SJCRH30 (cell line): ENCODE results near the gene KHNYN. TPM values are rescaled to one million over a fixed set of nuclear protein-coding genes. Genes with fewer than 3 reads are reported as not detected.
"Not testable (repeated sequence)": the region's sequence is repeated elsewhere in the genome, so short reads cannot be mapped to it uniquely, and the experiment has no call there.

Source experiments
- DNase-seq, 2 experiments: peaks; one replicate each; pipeline ENCODE4 v3.0.0-alpha.2; 2015 to 2020
- H3K27ac ChIP-seq: fragments of 250-450 bp; sonication (Bioruptor Pico); 2 replicates; pipeline ENCODE4 v1.5.1; 2020; ENCODE audit warnings: mild to moderate bottlenecking, moderate library complexity
- H3K27me3 ChIP-seq: fragments of 250-450 bp; sonication (Bioruptor Pico); 2 replicates; pipeline ENCODE4 v1.5.1; 2020; ENCODE audit warnings: mild to moderate bottlenecking, moderate library complexity
- H3K36me3 ChIP-seq: fragments of 250-450 bp; sonication (Bioruptor Pico); 2 replicates; pipeline ENCODE4 v1.5.1; 2020; ENCODE audit warnings: mild to moderate bottlenecking, moderate library complexity
- H3K4me1 ChIP-seq: fragments of 250-450 bp; sonication (Bioruptor Pico); 2 replicates; pipeline ENCODE4 v1.5.1; 2020; ENCODE audit warnings: mild to moderate bottlenecking, moderate library complexity
- H3K4me3 ChIP-seq: fragments of 250-450 bp; sonication (Bioruptor Pico); 2 replicates; pipeline ENCODE4 v1.5.1; 2020; ENCODE audit warnings: mild to moderate bottlenecking, moderate library complexity
- H3K9me3 ChIP-seq: fragments of 250-450 bp; sonication (Bioruptor Pico); replicated peaks from 2 replicates; pipeline ENCODE4 v1.5.1; 2020; ENCODE audit warnings: mild to moderate bottlenecking, moderate library complexity
- total RNA-seq: library from RNA; depleted of rRNA; stranded (reverse); fragments of >200 nt; shearing (Covaris generic); gene quantifications from 2 replicates; pipeline ENCODE4 v1.2.3, GENCODE V29; 2014

The KHNYN gene
- total RNA-seq, 1 experiment from 2014 or later = 5.9 TPM

GRCh38 chr14:24437020-24437735 lies 7.4 kb downstream of the KHNYN start:
- Histone ChIP-seq H3K4me1 (peaks cover 12% of the 10 kb centered on the region), H3K27ac (peak overlapping the region; percentile 33; the same call in 1 of the 2 replicates), H3K36me3 (peaks cover 12% of the 10 kb centered on the region; the same call in 1 of the 2 replicates), H3K4me3 (peak overlapping the region; percentile 20), H3K27me3 (no peaks in the 10 kb centered on the region), H3K9me3 (no peaks in the 10 kb centered on the region)
- DNase-seq = peak; percentile 45 to 58

DNA sequence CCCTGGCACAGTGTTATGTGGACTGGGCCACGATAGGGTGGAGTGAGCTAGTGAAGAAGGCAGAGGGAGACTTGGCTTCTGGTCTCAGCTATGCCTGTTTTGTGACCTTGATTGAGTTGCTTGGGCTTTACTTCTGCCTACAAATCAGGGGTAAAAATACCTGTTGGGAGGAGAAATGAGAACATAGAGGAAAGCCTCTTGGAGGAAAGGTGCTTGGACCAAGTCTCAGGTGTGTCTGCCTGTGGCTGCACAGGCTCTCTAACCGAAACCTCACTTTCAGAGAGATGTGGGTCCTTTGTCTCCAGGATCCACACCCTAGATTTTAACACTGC lies 7.9 kb downstream of the KHNYN start:
- no peak for DNase-seq
- Histone ChIP-seq H3K27ac (peak overlapping the region; percentile 33; the same call in 1 of the 2 replicates), H3K36me3 (peaks cover 12% of the 10 kb centered on the region; the same call in 1 of the 2 replicates), H3K9me3 (no peaks in the 10 kb centered on the region), H3K4me1 (peaks cover 12% of the 10 kb centered on the region), H3K4me3 (no peak overlapping the region; the same call in 1 of the 2 replicates), H3K27me3 (no peaks in the 10 kb centered on the region)

DNA sequence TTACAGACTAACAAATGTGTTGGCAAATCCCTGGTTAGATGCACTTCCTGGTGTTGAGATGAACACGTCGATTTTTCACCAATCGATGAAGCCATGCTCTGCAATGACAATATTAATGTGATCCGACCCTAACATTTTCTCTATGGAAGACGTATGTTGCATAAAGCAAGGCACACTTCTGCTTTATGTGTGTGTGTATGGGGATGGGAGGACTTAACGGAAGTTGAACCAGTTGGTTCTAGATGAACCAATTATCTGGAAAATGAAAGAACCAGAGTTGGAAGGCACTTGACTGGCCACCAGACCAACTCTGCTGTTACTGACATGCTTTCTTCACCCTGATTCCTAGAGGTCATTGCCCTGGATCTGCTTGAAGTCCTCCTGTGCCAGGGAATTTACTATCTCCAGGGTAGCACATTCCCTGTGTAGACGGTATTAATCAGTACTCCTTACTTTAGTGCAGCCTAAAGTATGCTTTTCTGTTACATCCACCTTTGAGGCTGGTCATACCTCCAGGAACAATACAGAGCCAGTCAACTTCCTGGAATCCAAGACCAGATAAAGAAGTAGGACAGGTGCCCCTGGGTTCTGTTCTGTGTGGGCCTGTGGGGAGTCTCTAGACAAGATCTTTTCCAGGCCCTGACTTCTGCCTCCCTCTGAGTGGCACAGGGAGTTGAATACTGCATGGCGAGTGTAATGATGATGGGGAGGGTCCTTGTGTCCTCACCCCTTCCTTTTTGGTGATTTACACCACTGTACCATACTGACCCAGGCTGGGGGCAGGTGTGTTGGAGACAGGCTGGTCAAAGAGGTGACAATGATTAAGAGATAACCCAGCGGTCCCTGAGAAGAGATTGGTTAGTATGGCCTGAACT lies 8.7 kb downstream of the KHNYN start:
- H3K4me3 ChIP-seq = no peak overlapping the region
- H3K27me3 ChIP-seq = no peaks in the 10 kb centered on the region
- H3K27ac ChIP-seq = no peak overlapping the region
- DNase-seq = no peak
- peaks cover 12% of the 10 kb centered on the region; the same call in 1 of the 2 replicates for H3K36me3 ChIP-seq
- H3K4me1 ChIP-seq = peaks cover 13% of the 10 kb centered on the region
- no peaks in the 10 kb centered on the region for H3K9me3 ChIP-seq

DNA sequence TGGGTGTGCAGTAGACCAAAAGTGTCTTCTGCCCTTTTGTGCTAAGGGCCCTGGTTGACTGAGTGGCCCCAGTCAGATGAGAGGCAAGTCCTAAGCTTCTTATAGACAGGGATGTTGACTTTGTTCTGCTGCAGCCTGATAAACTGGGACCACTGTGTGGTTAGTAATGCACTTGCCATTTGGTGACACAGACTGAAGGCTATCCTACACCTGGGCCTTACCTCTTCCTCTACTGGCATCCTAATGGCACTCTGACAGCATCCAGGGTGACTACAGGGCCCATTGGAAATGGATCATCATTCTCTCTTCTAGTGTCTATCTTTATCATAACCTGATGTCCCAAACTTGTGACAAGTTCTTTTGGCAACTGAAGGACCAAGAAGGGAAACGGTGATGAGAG lies 9.5 kb downstream of the KHNYN start:
- Histone ChIP-seq H3K27me3 (no peaks in the 10 kb centered on the region), H3K4me1 (peaks cover 14% of the 10 kb centered on the region), H3K4me3 (no peak overlapping the region), H3K9me3 (no peaks in the 10 kb centered on the region), H3K36me3 (peaks cover 12% of the 10 kb centered on the region; the same call in 1 of the 2 replicates), H3K27ac (no peak overlapping the region)
- no peak for DNase-seq

DNA sequence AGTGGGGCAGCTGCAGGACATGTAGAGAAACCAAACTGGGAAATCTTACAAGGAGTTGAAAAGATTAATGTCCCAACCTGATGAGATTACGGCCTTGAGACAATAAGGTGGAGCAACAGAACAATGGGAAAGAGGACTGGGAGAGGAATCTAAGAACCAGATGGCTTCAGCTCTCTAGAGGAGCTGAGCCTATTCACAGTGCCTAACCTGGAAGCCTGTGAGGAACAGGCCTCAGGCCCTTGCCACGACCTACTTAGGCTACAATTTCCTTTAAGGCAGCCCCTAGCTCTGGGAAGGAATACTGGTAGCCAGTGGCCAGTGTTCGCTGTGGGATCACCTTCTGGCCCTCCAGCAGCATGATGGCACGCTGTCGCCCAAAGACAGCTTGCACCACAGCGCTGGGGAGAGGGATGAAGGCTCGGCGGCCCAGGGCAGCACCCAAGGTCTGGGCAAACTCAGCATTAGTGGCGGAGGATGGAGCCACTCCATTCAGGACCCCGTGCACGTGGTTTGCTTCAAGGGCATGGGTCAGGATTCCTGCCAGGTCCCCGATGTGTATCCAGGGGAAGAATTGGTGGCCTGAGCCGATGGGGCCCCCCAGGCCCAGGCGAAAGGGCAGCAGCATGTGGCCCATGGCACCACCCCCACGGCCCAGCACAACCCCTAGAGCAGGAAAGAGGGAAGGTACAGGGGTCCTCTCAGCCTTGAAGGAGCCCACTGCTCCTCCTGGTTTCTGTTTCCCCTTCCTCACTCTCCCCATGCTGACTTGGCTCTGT lies 10.3 kb downstream of the KHNYN start:
- H3K4me1 ChIP-seq = peaks cover 14% of the 10 kb centered on the region
- no peak overlapping the region for H3K27ac ChIP-seq
- DNase-seq = no peak
- no peak overlapping the region for H3K4me3 ChIP-seq
- H3K27me3 ChIP-seq = no peaks in the 10 kb centered on the region
- H3K9me3 ChIP-seq = no peaks in the 10 kb centered on the region
- peaks cover 12% of the 10 kb centered on the region; the same call in 1 of the 2 replicates for H3K36me3 ChIP-seq

- H3K27me3 ChIP-seq = no peaks in the 10 kb centered on the region
- H3K36me3 ChIP-seq = peaks cover 12% of the 10 kb centered on the region; the same call in 1 of the 2 replicates
- H3K27ac ChIP-seq = no peak overlapping the region
- H3K4me3 ChIP-seq = no peak overlapping the region
- no peaks in the 10 kb centered on the region for H3K9me3 ChIP-seq
- H3K4me1 ChIP-seq = peaks cover 14% of the 10 kb centered on the region
- no peak for DNase-seq
These were observed 11.0 kb downstream of the KHNYN start for GRCh38 chr14:24440606-24441399.

- H3K36me3 ChIP-seq = peaks cover 12% of the 10 kb centered on the region; the same call in 1 of the 2 replicates
- no peaks in the 10 kb centered on the region for H3K27me3 ChIP-seq
- H3K4me1 ChIP-seq = peaks cover 10% of the 10 kb centered on the region
- no peaks in the 10 kb centered on the region for H3K9me3 ChIP-seq
- DNase-seq = no peak
- H3K4me3 ChIP-seq = peak overlapping the region; percentile 75
- no peak overlapping the region for H3K27ac ChIP-seq
These were observed 11.7 kb downstream of the KHNYN start for GRCh38 chr14:24441485-24441884.

DNA sequence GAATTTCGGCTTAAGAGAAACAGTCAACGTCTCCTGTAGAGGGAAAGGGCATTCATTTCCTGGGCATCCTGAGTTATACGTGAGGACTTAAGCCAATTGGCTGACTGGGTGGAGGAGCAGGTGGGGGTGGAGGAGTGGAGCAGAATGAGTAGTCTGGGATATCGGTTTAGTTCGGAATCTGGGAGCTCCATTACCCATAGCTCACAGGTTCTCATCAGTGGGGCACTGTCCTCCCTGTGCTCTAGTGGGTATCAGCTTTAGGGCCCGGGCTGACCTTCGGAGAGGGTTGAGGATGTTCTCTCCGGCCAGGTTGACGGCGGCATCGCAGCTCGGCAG lies 12.1 kb downstream of the KHNYN start:
- DNase-seq = no peak
- Histone ChIP-seq H3K9me3 (no peaks in the 10 kb centered on the region), H3K27ac (peak overlapping the region; percentile 95), H3K4me1 (peaks cover 8% of the 10 kb centered on the region), H3K36me3 (peaks cover 12% of the 10 kb centered on the region; the same call in 1 of the 2 replicates), H3K4me3 (peak overlapping the region; percentile 75), H3K27me3 (no peaks in the 10 kb centered on the region)

DNA sequence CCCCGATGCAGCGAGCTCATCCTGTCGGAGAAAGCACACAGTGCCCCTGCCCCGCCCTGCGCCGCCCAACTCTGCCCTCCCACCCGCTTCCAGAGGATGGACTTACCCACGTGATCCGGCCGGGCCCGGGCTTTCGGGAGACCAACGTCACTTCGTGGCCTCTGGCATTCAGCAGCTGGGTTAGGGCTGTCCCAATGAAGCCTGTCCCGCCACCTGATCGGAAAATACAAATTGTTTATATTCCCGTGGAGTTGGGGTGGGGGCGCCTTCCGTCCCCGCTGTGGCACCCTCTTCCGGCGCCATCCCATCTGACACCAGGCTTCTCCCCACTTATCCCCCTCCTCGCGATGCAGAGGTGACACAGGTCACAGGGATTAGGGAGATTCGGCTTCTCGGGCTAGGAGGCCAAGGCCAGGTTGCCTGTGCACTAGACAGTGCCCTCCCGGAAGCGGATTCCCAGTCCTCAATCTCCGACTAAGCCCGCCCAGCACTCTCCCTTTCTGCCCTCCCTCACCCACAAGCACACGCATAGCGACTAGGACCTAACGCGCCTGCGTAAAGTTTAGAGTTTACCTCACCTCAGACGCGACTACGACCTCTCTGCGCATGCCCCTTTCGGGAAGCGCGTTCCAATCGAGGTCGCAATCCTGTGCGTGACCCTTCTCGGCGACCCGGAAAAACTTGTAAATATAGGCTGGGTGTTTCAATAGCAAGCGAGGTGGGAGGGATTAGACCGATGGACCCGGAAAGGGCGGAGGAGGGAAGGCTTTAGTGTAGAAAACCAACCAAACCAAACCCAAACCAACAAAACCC lies 12.7 kb downstream of the KHNYN start, which contains the start of gene SDR39U1:
TSS of gene SDR39U1 (minus strand) at position 537 of the 813 bp plus-strand sequence. CDS start at position 530, 7 bp downstream.
- peak within 1 kb of the TSS; percentile 75 for H3K4me3 ChIP-seq
- H3K27me3 ChIP-seq = no peaks in the 10 kb centered on the region
- peaks cover 12% of the 10 kb centered on the region; the same call in 1 of the 2 replicates for H3K36me3 ChIP-seq
- H3K9me3 ChIP-seq = no peaks in the 10 kb centered on the region
- H3K4me1 ChIP-seq = peaks cover 8% of the 10 kb centered on the region
- peak; percentile 98 to 99 for DNase-seq
- H3K27ac ChIP-seq = peak within 1 kb of the TSS; percentile 95

- H3K27me3 ChIP-seq = no peaks in the 10 kb centered on the region
- H3K4me3 ChIP-seq = peak overlapping the region; percentile 75
- peak overlapping the region; percentile 95 for H3K27ac ChIP-seq
- H3K4me1 ChIP-seq = peaks cover 8% of the 10 kb centered on the region
- H3K9me3 ChIP-seq = no peaks in the 10 kb centered on the region
- DNase-seq = no peak
- peaks cover 12% of the 10 kb centered on the region; the same call in 1 of the 2 replicates for H3K36me3 ChIP-seq
These were observed 13.4 kb downstream of the KHNYN start for GRCh38 chr14:24443053-24443665.

DNA sequence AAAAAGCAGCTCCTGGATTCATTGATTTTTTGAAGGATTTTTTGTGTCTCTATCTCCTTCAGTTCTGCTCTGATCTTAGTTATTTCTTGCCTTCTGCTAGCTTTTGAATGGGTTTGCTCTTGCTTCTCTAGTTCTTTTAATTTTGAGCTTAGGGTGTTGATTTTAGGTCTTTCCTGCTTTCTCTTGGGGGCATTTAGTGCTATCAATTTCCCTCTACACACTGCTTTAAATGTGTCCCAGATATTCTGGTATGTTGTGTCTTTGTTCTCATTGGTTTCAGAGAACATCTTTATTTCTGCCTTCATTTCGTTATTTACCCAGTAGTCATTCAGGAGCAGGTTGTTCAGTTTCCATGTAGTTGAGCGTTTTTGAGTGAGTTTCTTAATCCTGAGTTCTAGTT lies 21.1 kb downstream of the KHNYN start:
- not testable (repeated sequence) for DNase-seq, H3K36me3 ChIP-seq, H3K4me1 ChIP-seq, H3K9me3 ChIP-seq, H3K27me3 ChIP-seq, H3K27ac ChIP-seq, H3K4me3 ChIP-seq

DNA sequence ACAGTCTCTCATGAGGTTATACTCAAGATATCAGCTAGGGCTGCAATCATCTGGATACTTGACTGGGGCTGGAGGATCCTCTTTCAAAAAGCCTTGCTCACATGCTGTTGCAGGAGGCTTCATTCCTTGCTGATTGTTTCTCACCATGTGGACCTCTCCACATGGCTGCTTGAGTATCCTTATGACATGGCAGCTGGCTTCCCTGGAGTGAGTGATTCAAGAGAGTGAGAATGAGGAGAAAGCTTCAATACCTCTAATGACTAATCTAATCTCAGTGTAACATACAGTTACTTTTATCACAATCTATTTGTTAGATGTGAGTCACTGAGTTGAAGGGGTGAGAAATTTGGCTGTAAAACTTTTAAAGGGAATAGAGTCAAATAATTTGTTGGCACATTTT lies 27.2 kb downstream of the KHNYN start:
- Histone ChIP-seq H3K27me3 (no peaks in the 10 kb centered on the region), H3K4me1 (no peaks in the 10 kb centered on the region), H3K36me3 (no peaks in the 10 kb centered on the region), H3K9me3 (no peaks in the 10 kb centered on the region), H3K4me3 (no peak overlapping the region), H3K27ac (no peak overlapping the region)
- DNase-seq = no peak

GRCh38 chr14:24458736-24459135 lies 29.0 kb downstream of the KHNYN start:
- no peak overlapping the region for H3K27ac ChIP-seq
- H3K36me3 ChIP-seq = no peaks in the 10 kb centered on the region
- no peak for DNase-seq
- no peaks in the 10 kb centered on the region for H3K4me1 ChIP-seq
- no peak overlapping the region for H3K4me3 ChIP-seq
- H3K27me3 ChIP-seq = no peaks in the 10 kb centered on the region
- H3K9me3 ChIP-seq = no peaks in the 10 kb centered on the region
